NCI-H446 (cell line): ENCODE data around the gene MZB1.
A peak's percentile ranks its signal among the peaks of the same experiment; 100 is the strongest.
"Not testable (repeated sequence)": the region's sequence is repeated elsewhere in the genome, so short reads cannot be mapped to it uniquely, and the experiment has no call there.

ENCODE experiments used
- DNase-seq, 2 experiments: peaks; one replicate each; lab custom pipeline; 2025; lab: John Stamatoyannopoulos, UW

MZB1 gene

DNA sequence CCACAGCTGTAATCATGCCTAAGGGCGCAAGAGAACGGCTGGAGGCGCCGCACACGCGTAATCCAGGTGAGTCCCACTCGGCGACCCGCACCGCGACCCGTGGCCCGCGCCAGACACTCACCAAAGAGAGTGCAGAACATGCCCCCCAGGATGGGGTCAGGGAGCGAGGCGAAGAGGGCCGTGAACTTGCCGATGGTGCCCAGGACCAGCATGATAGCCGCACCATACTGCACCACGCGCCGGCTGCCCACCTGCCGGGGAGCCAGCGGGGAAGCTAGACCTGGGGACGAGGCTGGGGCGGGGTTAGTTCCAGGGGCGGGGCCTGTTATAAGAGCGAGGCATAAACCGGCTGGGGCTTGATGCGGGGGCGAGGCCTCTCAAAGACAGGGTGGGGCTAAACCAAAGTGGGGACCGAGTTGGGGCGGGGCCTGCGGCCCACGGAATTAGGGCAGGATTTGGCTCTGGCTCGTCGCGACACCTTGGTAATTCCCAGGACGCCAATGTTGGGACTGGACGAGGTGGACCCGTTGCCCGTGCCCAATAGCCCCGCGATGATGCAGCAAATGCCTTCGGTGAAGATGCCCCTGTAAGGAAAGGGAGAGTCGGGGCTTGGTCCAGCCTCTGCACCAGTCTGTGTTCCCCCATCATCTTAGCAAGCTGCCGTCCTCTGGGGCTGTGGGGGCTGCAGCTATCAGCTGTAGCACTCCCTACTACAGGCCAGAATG, 11.4 kb downstream of the MZB1 start:
- no peak for DNase-seq

DNA sequence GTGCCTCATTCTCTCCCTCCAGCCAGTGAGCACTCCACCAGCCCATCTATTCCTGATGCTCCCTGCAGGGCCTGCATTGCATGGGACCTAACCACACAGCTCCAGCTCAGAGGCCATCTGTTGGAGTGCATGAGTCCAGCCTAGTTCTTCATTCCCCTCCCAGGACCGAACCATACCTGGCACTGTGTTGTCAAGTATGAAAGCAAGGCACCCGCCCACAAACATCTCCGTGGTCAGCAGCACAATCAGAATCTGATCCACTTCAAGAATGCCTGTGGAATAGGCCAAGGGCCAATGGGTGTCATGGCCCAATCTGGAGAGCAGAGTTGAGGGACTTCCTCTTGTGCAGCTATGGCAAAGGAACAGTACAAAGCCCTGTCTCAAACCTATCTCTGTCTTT, 12.5 kb downstream of the MZB1 start:
- no peak for DNase-seq

DNA sequence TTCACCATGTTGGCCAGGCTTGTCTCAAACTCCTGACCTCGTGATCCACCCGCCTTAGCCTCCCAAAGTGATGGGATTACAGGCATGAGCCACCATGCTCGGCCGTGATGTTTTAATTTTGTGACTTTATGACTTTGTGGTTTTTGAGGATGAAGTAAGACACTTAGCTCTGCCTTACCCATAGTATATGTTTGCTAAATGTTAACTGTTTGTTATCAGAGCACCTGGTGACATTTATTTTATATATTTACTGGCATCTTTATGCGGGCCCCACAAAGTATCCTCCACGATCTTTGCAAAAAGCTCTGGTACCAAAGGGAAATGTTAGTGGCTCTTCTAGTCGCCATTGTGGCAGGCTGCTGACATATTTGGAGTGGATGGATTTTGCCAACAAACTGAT, 13.3 kb downstream of the MZB1 start:
- no peak for DNase-seq

DNA sequence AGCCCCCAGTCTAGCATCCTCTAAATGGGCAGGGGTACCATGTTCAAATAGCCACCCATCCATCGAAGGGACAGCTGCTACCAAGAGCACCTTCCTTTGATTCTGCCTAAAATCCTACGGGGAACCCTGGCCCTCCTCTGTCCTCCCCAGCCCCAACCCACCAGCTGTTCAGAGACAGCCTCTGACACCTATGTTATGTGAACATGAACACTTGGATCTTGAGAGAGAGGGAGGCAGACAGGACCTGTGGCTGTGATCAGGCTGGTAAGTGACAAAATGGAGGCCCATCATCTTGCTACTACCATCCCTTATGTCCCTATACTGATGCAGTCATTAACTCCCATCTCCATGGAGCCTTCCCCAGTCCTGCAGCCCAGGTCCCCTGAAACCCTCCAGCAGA, 14.8 kb downstream of the MZB1 start:
- no peak for DNase-seq

DNA sequence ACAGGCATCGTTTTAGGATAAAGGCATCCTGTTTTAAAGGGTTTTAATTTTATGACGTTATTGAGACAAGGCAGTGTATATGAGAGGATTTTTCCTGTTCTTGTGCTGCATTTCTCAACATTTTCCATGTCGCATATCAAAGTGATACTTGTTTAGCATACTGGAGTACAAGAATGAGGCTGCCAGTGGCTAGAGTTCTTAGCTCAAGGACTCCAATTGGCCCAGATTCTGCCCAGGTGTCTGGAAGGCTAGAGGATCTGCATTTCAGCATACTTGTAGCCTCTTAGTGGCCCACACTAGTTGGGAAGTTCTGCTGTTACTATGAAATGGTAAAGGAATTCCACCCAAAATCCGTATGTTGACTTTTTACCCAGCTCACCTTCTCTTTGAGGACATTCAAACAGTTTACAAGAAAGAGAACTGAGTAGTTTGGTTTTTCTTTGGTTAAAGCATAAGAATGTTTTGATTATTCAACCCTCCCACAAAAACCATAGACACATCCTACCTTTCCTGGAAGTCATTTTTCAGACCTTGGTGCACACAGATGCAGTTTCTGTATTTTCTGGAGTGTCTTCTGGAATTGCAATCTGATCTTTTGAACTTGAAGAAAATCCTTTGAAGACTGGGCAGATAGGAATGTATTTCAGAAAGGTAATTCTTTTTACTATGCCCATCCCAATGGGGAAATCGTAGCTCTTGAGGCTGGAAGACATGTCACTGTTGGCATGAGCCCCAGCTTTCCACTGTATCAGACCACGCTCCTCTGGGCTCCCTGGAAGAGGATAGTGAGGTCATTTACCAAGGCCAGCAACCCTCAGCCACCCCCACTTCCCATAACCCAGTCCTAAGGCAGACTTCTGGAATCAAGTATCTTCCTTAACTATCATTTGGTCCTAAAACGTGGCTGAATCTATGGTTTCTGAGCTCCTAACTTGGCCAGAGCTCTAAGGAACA, 18.0 kb downstream of the MZB1 start:
- no peak for DNase-seq

DNA sequence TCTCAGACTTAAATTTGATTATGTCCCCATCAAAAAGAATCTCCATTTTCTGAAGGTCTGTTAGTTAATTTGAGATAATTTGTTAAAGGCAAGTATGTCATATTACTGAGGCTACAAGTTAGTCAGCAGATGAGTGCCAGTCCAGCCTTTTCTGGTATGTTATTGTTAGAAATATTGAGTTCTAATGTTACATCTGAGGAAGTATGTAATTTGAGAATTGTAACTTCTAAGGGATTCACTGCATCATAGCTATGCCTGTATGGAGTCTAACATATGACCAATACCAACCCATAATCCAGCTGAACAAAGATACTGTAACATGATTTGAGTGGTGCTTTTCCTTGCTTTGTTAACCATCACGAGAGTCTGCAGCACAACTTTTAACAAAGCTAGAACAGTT, 20.5 kb downstream of the MZB1 start:
- no peak for DNase-seq

DNA sequence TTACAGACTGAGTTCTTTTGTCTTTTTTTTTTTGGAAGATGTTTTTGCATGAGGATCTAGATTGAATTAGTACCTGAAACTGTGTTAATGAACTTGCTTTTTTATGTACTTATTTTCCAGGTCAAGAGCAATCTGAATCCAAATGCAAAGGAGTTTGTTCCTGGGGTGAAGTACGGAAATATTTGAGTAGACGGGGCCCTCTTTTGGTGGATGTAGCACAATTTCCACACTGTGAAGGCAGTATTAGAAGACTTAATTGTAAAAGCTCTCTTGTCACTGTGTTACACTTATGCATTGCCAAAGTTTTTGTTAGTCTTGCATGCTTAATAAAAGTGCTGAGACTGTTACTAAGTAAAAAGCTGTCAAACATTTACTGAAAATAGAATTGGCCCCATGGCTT, 21.1 kb downstream of the MZB1 start:
- DNase-seq = no peak

DNA sequence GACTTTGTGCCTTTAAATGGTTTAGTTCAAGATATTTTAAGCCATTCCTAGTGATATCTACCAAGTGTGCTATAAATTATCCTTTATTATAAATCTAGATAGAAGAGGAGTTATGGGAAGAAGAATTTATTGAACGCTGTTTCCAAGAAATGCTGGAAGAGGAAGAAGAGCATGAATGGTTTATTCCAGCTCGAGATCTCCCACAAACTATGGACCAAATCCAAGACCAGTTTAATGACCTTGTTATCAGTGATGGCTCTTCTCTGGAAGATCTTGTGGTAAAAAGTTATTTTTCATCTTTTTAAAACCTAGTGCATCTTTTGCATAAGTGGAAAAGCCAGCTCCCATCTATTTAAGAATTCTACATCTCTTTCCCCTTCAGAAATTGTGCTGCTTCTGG, 25.2 kb downstream of the MZB1 start:
- no peak for DNase-seq

DNA sequence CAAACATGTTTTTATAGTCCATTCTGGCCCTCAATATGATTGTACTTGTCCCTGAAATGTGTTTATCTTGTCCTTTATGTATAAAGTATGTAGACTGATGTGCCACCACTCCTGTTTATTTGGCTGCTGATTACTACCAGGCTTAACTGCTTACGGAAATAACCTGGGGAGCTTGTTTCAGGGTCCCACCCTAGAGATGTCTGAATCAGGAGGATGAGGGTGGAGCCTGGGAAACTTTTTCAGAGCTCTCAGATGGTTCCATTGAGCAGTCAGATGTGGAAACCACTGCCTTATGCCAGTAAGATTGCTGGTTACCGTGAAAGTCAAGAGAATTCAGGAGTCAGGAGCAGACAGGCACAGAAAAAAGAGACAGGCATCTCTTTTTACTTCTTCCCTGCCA, 25.8 kb downstream of the MZB1 start:
- no peak for DNase-seq

DNA sequence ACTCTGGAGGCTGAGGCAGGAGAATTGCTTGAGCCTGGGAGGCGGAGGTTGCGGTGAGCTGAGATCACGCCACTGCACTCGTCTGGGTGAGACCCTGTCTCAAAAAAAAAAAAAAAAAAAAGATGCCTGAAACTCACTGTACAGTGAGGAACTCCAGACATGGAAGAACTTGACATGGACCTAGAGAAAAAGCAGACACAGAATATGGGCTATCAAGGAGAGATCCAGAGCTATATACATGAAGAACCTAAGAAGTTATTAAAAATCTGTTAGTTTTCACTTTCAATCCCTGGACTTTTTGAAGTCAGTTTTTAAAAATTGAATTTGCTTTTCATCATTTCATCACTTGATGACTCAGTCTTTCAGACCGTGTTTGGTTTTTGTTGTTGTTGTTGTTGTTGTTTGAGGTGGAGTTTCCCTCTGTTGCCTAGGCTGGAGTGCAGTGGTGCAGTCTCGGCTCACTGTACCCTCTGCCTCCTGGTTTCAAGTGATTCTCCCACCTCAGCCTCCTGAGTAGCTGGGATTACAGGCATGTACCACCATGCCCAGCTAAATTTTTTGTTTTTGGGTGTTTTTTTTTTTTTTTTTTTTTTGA, 27.8 kb downstream of the MZB1 start:
- no peak for DNase-seq

DNA sequence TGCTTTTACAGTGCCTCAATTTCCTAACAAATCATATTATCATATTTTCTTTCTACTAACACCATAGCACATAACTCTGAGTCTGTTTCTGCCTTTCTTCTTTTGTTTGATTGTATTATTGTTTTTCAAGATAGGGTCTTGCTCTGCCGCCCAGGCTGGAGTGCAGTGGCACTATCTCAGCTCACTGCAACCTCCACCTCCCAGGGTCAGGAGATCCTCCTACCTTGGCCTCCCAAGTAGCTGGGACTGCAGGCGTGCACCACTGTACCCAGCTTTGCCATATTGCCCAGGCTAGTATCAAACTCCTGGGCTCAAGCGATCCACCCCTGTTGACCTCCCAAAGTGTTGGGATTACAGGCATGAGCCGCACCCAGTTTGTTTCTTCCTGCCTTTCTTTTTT, 29.3 kb downstream of the MZB1 start:
- no peak for DNase-seq

DNA sequence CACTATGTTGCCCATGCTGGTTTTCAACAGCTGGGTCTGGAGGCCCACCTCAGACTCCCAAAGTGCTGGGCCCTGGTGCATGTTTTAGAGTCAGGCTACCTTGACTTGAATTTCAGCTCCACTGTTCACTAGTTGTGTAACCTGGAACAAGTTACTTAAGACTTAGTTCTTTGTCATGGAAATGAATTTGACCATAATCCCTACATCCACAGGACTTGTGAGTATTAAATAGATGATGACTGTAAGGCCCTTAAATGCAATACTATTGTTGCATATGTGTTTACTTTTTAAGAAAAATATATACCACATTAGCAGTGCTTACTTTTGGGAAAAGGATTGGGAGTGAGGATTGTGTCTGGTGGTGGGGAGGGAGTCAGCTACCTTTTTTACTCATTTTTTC, 31.6 kb downstream of the MZB1 start:
- no peak for DNase-seq

DNA sequence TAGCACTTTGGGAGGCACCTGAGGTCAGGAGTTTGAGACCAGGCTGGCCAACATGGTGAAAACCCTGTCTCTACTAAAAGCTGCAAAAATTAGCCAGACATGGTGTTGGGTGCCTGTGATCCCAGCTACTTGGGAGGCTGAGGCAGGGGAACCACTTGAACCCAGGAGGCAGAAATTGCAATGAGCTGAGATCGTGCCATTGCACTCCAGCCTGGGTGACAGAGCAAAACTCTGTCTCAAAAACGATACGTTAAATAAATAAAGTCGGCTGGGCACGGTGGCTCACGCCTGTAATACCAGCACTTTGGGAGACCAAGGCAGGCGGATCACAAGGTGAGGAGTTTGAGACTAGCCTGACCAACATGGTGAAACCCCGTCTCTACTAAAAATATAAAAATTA, 33.8 kb downstream of the MZB1 start:
- not testable (repeated sequence) for DNase-seq

DNA sequence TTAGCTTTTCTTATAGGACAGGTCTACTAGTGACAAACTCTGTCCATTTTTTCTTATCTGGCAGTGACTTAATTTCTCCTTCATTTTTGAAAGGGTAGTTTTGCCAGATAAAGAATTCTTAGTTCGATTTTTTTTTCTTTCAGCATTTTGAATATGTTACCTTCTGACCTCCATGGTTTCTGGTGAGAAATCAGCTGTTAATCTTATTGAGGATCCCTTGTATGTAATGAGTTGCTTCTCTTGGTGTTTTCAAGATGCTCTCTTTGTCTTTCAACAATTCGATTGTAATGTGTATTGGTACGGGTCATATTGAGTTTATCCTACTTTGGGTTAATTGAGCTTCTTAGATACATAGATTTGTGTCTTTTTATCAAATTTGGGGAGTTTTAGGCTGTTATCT, 35.5 kb downstream of the MZB1 start:
- DNase-seq = no peak

DNA sequence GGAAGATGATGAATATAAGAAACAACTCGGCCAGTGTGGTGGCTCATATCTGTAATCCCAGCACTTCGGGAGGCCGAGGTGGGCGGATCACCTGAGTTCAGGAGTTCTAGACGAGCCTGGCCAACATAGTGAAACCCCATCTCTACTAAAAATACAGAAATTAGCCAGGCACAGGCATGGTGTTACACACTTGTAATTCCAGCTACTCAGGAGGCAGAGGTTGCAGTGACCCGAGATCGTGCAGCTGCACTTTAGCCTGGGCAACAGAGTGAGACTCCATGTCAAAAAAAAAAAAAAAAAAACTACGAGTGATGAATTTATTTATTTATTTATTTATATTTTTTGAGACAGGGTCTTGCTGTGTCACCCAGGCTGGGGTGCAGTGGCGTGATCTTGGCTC, 41.9 kb downstream of the MZB1 start:
- not testable (repeated sequence) for DNase-seq

DNA sequence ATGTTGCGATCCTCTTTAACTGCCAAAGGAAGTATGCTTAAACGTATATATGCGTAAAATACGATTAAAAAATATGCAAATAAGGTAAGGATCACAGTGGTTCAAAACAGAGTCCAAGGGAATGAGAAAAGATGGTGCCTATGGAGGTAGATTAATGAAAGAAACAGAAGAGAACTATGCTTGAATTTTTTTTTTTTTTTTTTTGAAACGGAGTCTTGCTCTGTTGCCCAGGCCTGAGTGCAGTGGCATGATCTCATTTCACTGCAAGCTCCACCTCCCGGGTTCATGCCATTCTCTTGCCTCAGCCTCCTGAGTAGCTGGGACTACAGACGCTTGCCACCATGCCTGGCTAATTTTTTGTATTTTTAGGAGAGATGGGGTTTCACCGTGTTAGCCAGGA, 44.3 kb downstream of the MZB1 start:
- not testable (repeated sequence) for DNase-seq

DNA sequence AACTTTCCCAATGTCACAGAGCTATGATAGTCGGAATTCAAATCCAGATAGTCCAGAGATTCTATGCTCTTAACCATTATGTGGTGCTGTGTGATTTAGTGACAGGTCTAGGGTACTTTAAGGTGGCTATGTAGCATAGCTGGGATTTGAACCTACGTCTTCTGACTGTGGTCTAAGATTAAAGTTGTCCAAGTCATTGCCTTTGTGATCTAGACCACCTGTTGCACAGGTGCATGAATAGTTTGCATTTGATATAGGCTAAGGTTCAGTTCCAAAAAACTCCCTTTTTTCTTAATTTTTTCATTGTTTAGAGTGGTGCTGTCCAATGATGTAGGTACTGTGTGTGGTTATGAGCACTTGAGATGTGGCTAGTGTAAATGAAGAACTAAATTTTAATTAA, 45.5 kb downstream of the MZB1 start:
- DNase-seq = no peak

DNA sequence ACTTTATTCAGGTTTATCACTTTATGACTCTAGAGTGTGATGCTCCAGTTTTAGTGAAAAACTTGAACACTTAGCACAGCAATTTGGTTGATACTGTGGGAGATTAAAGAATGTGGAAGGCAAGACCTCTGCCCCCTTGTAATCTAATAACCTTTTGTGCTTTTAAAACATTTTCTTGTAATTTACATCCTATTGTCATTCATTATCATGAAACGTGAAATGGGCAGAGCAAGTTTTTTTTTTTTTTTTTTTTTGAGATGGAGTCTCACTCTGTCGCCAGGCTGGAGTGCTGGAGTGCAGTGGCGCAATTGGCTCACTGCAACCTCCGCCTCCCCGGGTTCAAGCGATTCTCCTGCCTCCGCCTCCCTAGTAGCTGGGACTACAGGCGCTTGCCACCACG, 46.2 kb downstream of the MZB1 start:
- DNase-seq = no peak

DNA sequence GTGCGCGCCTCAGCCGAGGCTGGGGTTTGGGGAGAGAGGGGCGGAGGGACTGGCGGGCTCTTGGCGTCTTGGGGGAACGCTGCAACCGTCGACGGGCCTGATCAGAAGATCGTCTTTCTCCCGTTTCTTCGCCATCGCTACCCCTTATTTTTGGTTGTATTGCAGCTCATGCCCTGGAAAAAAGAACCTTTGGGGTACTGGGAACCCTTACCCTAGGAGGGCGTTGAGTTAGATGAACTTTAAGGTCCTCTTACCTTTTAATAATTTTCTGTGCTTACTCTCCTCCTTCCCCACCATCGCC, 47.3 kb downstream of the MZB1 start:
- no peak for DNase-seq

DNA sequence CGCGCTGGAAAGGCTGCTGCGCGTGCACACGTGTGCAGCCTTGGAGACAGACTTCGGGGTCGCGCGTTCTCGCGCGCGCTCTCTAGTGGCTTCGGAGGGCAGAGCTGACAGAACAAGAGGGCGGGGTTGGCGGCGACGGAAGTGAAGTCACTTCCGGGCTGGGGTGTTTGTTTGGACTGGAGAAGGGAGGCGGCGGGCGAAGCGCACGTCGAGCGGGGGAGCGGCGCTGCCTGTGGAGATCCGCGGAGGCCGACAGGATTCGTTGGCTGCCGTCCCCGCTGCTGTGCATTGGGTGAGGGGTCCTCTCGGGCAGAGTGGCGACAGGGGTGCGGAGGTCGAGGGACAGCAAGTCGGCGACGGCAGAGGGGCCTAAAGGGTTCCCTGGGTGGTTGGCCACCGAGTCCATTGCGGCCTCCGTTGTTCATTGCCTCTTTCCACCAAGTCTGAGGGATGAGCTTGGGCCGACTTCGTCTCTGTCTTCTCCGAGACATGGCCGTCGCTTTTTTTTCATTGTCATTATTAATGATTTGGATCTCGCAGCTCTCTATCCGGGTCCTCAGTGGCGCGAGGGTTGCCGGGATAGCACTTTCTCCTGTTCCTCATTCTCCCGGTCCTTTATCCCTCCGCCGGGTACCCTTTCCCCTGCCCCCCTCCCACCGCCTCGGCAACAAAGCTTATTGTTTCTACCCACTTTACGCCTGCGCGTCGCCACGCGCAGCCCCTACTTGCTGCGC, 47.9 kb downstream of the MZB1 start, which contains the start of gene PAIP2:
TSS of gene PAIP2 (plus strand) at position 166 of the 734 bp plus-strand sequence. CDS start 21,931 bp downstream, outside the sequence.
- peak; percentile 91 to 98 for DNase-seq

DNA sequence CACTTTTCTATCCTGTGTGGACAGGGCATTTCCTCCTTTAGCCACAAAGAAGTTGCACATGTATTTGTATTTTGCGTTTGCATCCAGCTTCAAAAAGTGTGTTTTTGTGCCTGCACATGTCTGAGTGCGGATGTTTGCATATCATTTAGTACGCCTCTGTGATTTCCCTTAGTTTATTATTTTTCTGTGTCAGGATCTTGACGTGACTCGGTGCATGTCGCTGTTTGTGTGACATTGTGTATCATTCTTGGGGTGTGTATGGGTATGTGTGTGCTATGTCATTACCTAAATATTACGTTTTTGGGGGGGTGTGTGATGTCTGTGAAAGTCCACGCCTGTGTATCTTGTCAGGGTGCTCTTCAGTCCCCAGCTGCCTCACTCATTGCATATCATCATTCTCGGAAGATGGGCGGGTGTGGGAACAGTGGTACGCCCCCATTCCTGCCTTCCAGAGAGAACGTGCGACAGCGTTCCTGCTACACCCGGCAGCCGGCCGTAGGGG, 48.5 kb downstream of the MZB1 start:
- no peak for DNase-seq

DNA sequence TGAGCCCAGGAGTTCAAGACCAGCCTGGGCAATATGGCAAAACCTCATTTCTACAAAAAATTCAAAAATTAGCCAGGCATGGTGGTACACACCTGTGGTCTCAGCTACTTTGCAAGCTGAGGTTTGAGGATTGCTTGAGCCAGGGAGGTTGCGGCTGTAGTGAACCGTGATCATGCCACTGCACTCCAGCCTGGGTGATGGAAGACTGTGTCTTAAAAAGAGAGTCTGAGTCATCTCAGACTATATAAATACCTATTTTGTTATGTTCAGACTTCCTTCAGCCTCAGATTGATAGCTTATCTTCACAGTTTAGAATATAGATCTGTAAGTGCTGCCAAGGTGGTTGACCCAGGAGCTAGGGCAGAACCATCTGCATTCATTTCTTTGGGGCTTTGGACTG, 49.7 kb downstream of the MZB1 start:
- DNase-seq = no peak
